ENCODE measurements around the gene YPEL2.

Gene YPEL2

DNA sequence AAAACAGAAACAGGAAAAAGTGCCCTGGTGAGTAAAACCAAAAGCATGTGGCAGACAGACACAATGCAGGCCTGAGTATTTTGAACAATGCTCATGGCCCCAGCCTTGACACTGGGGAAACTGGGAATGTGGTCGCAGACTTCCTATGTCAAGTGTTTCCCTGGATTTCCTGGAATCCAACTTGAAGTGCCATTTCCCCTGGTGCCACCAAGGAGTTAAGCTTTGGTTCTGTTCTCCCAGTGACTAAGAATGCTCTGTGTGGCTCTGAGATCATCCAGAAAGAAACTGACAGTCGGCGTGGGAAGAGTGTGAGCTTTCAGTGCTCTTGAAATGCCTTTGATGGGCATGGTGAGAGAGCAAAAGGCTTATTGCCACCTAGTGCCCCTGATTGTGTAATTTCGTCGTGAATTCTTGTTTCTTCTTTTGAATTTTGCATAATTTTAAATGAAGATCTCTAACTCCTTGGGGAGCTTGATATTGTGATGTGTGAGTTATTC, 96.0 kb downstream of the YPEL2 start:
- no peaks in the 10 kb centered on the region for H3K9me3 ChIP-seq (ENCODE audit: insufficient read depth, low read length)
- H3K79me2 ChIP-seq (ENCODE audit: low read length): no peaks in the 10 kb centered on the region
- no peaks in the 10 kb centered on the region for H3K27me3 ChIP-seq (ENCODE audit: low read depth, low read length)
- H3K27ac ChIP-seq (ENCODE audit: low read length): no peak overlapping the region
- TF ChIP-seq, protein P1, sequence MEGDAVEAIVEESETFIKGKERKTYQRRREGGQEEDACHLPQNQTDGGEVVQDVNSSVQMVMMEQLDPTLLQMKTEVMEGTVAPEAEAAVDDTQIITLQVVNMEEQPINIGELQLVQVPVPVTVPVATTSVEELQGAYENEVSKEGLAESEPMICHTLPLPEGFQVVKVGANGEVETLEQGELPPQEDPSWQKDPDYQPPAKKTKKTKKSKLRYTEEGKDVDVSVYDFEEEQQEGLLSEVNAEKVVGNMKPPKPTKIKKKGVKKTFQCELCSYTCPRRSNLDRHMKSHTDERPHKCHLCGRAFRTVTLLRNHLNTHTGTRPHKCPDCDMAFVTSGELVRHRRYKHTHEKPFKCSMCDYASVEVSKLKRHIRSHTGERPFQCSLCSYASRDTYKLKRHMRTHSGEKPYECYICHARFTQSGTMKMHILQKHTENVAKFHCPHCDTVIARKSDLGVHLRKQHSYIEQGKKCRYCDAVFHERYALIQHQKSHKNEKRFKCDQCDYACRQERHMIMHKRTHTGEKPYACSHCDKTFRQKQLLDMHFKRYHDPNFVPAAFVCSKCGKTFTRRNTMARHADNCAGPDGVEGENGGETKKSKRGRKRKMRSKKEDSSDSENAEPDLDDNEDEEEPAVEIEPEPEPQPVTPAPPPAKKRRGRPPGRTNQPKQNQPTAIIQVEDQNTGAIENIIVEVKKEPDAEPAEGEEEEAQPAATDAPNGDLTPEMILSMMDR (IDR thresholded peaks at IDR 0.05; ENCODE audit: low read depth, low read length): peak; percentile 46; the same call in 1 of the 2 replicates
- TF ChIP-seq EZH2phosphoT487 (IDR thresholded peaks at IDR 0.05; ENCODE audit: low read depth): no peak
- peaks cover 21% of the 10 kb centered on the region for H3K4me1 ChIP-seq (ENCODE audit: low read length)
- H3K36me3 ChIP-seq (replicated peaks; ENCODE audit: low read depth, low read length): no peaks in the 10 kb centered on the region
- no peak overlapping the region for H2AFZ ChIP-seq (ENCODE audit: low read depth, low read length)
- H3K9ac ChIP-seq (ENCODE audit: low read length): no peak overlapping the region
- H3K4me3 ChIP-seq (ENCODE audit: low read length): no peak overlapping the region
- H3K4me2 ChIP-seq (ENCODE audit: low read length): peak overlapping the region; percentile 41
- no peaks in the 10 kb centered on the region for H4K20me1 ChIP-seq (ENCODE audit: insufficient read depth, low read length)

DNA sequence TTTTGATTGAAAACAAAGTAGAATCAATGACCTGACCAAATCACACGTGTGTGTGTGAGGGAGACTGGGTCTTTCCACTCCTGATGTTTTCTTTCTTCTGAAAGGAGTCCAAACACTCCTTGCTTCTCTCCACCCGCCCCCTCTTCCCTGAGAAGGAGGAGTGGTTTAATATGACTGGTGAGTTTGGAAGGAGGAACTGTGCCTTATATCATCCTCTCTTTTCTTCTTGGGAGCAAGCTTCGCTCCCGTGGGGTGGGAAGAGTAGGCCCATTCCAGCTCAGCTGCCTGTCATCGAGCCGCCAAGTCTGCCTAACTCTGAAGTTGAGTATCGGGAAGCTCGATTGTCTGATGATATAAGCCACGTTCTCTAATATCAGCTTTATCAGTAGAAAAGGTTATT, 96.5 kb downstream of the YPEL2 start:
- Histone ChIP-seq H3K79me2 (ENCODE audit: low read length) (no peaks in the 10 kb centered on the region), H3K27ac (ENCODE audit: low read length) (no peak overlapping the region), H3K4me2 (ENCODE audit: low read length) (no peak overlapping the region), H3K27me3 (ENCODE audit: low read depth, low read length) (no peaks in the 10 kb centered on the region), H3K4me1 (ENCODE audit: low read length) (peaks cover 21% of the 10 kb centered on the region), H3K4me3 (ENCODE audit: low read length) (no peak overlapping the region), H3K9me3 (ENCODE audit: insufficient read depth, low read length) (no peaks in the 10 kb centered on the region), H2AFZ (ENCODE audit: low read depth, low read length) (no peak overlapping the region), H3K9ac (ENCODE audit: low read length) (no peak overlapping the region), H4K20me1 (ENCODE audit: insufficient read depth, low read length) (no peaks in the 10 kb centered on the region), H3K36me3 (replicated peaks; ENCODE audit: low read depth, low read length) (no peaks in the 10 kb centered on the region)
- TF ChIP-seq, protein P1 (IDR thresholded peaks at IDR 0.05; ENCODE audit: low read depth, low read length): no peak
- TF ChIP-seq EZH2phosphoT487 (IDR thresholded peaks at IDR 0.05; ENCODE audit: low read depth): no peak

DNA sequence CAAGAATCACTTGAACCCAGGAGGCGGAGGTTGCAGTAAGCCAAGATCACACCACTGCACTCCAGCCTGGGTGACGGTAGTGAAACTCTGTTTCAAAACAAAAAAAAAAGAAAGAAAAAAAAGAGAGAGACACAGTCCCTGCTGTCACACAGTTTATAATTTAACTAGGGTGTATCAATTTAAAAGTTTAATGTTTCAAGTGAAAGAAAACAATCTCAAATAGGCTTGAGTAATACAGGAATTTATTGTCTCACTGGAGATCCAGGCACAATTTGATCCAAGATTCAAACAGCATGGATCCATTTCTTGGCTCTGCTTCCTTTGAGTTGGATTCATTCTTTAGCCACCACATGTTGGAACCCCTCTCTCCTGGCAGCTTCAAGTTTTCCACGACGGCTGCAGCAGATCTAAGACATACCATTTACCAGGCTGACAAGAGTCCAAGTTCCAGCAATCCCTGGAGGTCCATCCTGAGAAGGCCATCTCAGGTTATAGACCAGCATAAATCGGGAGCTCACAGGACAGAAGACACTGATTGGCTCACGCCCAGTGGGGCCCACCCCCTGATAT, 97.5 kb downstream of the YPEL2 start:
- no peak overlapping the region for H3K27ac ChIP-seq (ENCODE audit: low read length)
- H3K79me2 ChIP-seq (ENCODE audit: low read length): no peaks in the 10 kb centered on the region
- H3K4me1 ChIP-seq (ENCODE audit: low read length): peaks cover 14% of the 10 kb centered on the region
- H3K27me3 ChIP-seq (ENCODE audit: low read depth, low read length): 0 out of 2 replicates have a peak, but pooled peaks cover 2% of the 10 kb centered on the region
- no peaks in the 10 kb centered on the region for H3K36me3 ChIP-seq (replicated peaks; ENCODE audit: low read depth, low read length)
- no peak overlapping the region for H3K4me2 ChIP-seq (ENCODE audit: low read length)
- H3K4me3 ChIP-seq (ENCODE audit: low read length): no peak overlapping the region
- TF ChIP-seq EZH2phosphoT487 (IDR thresholded peaks at IDR 0.05; ENCODE audit: low read depth): no peak
- TF ChIP-seq, protein P1 (IDR thresholded peaks at IDR 0.05; ENCODE audit: low read depth, low read length): no peak
- H3K9me3 ChIP-seq (ENCODE audit: insufficient read depth, low read length): no peaks in the 10 kb centered on the region
- H2AFZ ChIP-seq (ENCODE audit: low read depth, low read length): no peak overlapping the region
- H3K9ac ChIP-seq (ENCODE audit: low read length): no peak overlapping the region
- no peaks in the 10 kb centered on the region for H4K20me1 ChIP-seq (ENCODE audit: insufficient read depth, low read length)

DNA sequence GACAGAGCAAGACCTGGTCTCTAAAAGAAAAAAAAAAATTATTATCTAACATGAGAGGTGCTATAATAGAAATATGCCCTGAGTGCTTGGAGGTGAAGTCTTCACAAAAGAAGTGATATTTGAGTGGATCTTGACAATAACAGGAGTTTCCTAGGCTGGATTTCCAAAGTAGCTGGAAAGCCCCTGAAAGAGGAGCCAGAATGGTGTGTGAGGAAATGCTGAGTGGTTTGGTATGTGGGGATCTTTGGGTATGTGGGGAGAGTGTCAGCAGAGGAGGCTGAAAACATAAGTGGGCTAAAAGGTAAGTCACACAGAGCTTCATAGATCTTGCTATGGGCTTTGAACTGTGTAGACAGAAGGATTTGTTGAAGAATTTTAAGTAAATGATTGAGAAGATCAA, 100.1 kb downstream of the YPEL2 start:
- Histone ChIP-seq H2AFZ (ENCODE audit: low read depth, low read length) (no peak overlapping the region), H3K4me1 (ENCODE audit: low read length) (peaks cover 20% of the 10 kb centered on the region), H4K20me1 (ENCODE audit: insufficient read depth, low read length) (no peaks in the 10 kb centered on the region), H3K27ac (ENCODE audit: low read length) (no peak overlapping the region), H3K79me2 (ENCODE audit: low read length) (no peaks in the 10 kb centered on the region), H3K9me3 (ENCODE audit: insufficient read depth, low read length) (no peaks in the 10 kb centered on the region), H3K9ac (ENCODE audit: low read length) (no peak overlapping the region), H3K4me2 (ENCODE audit: low read length) (no peak overlapping the region), H3K4me3 (ENCODE audit: low read length) (no peak overlapping the region), H3K36me3 (replicated peaks; ENCODE audit: low read depth, low read length) (no peaks in the 10 kb centered on the region), H3K27me3 (ENCODE audit: low read depth, low read length) (peaks cover 11% of the 10 kb centered on the region)
- TF ChIP-seq EZH2phosphoT487 (IDR thresholded peaks at IDR 0.05; ENCODE audit: low read depth): no peak
- TF ChIP-seq, protein P1 (IDR thresholded peaks at IDR 0.05; ENCODE audit: low read depth, low read length): no peak

Data from OCI-LY3 (cell line).